HUES6 (cell line): Measurements from ENCODE around the gene SPSB3.
A peak's percentile ranks its signal among the peaks of the same experiment; 100 is the strongest.

Experiments used
- H3K27ac ChIP-seq: 2 replicates; pipeline ENCODE4 v1.7.0; 2013; ENCODE audit warnings: low read depth, mild to moderate bottlenecking, low read length, inconsistent platforms
- H3K27me3 ChIP-seq: 2 replicates; pipeline ENCODE4 v1.6.1; 2013; ENCODE audit warnings: low read length; ENCODE audit not compliant: control insufficient read depth, insufficient read depth
- H3K36me3 ChIP-seq: 2 replicates; pipeline ENCODE4 v1.6.1; 2013; ENCODE audit warnings: low read length; ENCODE audit not compliant: control insufficient read depth, insufficient read depth
- H3K4me1 ChIP-seq: 2 replicates; pipeline ENCODE4 v1.6.1; 2013; ENCODE audit warnings: low read length; ENCODE audit not compliant: control insufficient read depth, insufficient read depth
- H3K4me3 ChIP-seq: 2 replicates; pipeline ENCODE4 v1.5.1; 2013; ENCODE audit warnings: low read depth, low read length
- H3K9ac ChIP-seq: one replicate; pipeline ENCODE4 v1.6.1; 2013; ENCODE audit warnings: mild to moderate bottlenecking, low read length
- H3K9me3 ChIP-seq: 2 replicates; pipeline ENCODE4 v1.6.1; 2013; ENCODE audit warnings: low read depth, low read length; ENCODE audit not compliant: control insufficient read depth, insufficient read depth

SPSB3 gene

GRCh38 chr16:1766231-1766630 is 16.1 kb downstream of the SPSB3 start:
- Histone ChIP-seq H3K27ac (no peak overlapping the region), H3K27me3 (no peaks in the 10 kb centered on the region), H3K4me3 (no peak overlapping the region), H3K36me3 (peaks cover 53% of the 10 kb centered on the region), H3K9me3 (no peaks in the 10 kb centered on the region), H3K4me1 (peaks cover 15% of the 10 kb centered on the region), H3K9ac (no peak overlapping the region)

GRCh38 chr16:1765826-1766225 is 16.5 kb downstream of the SPSB3 start:
- Histone ChIP-seq H3K4me3 (no peak overlapping the region), H3K27ac (no peak overlapping the region), H3K36me3 (peaks cover 56% of the 10 kb centered on the region), H3K9me3 (no peaks in the 10 kb centered on the region), H3K9ac (no peak overlapping the region), H3K4me1 (peaks cover 15% of the 10 kb centered on the region), H3K27me3 (no peaks in the 10 kb centered on the region)

GRCh38 chr16:1764971-1765370 is 17.4 kb downstream of the SPSB3 start:
- H3K27ac ChIP-seq: no peak overlapping the region
- peaks cover 61% of the 10 kb centered on the region for H3K36me3 ChIP-seq

GRCh38 chr16:1763521-1764511 is 18.6 kb downstream of the SPSB3 start:
- H3K9me3 ChIP-seq: no peaks in the 10 kb centered on the region
- H3K27ac ChIP-seq: no peak overlapping the region
- peak overlapping the region; percentile 54 for H3K4me3 ChIP-seq

More at GRCh38 chr16:1764971-1765370, 17.4 kb downstream of the SPSB3 start:
- no peak overlapping the region for H3K9ac ChIP-seq
- H3K4me3 ChIP-seq: no peak overlapping the region
- H3K9me3 ChIP-seq: no peaks in the 10 kb centered on the region
- H3K4me1 ChIP-seq: peaks cover 8% of the 10 kb centered on the region
- H3K27me3 ChIP-seq: no peaks in the 10 kb centered on the region

GRCh38 chr16:1762879-1763520 is 19.4 kb downstream of the SPSB3 start:
- Histone ChIP-seq H3K4me3 (no peak overlapping the region), H3K36me3 (peaks cover 57% of the 10 kb centered on the region)

More at GRCh38 chr16:1763521-1764511, 18.6 kb downstream of the SPSB3 start:
- Histone ChIP-seq H3K9ac (no peak overlapping the region), H3K4me1 (peaks cover 7% of the 10 kb centered on the region), H3K36me3 (peaks cover 63% of the 10 kb centered on the region), H3K27me3 (no peaks in the 10 kb centered on the region)

GRCh38 chr16:1762196-1762878 is 20.0 kb downstream of the SPSB3 start:
- Histone ChIP-seq H3K4me3 (no peak overlapping the region), H3K9ac (no peak overlapping the region), H3K36me3 (peaks cover 50% of the 10 kb centered on the region), H3K27me3 (no peaks in the 10 kb centered on the region), H3K9me3 (no peaks in the 10 kb centered on the region), H3K4me1 (peaks cover 7% of the 10 kb centered on the region), H3K27ac (no peak overlapping the region)

More at GRCh38 chr16:1762879-1763520, 19.4 kb downstream of the SPSB3 start:
- H3K27ac ChIP-seq: no peak overlapping the region
- H3K9me3 ChIP-seq: no peaks in the 10 kb centered on the region
- no peaks in the 10 kb centered on the region for H3K27me3 ChIP-seq
- H3K9ac ChIP-seq: no peak overlapping the region
- peaks cover 7% of the 10 kb centered on the region for H3K4me1 ChIP-seq

GRCh38 chr16:1761751-1762150 is 20.6 kb downstream of the SPSB3 start:
- Histone ChIP-seq H3K9ac (no peak overlapping the region), H3K9me3 (no peaks in the 10 kb centered on the region), H3K36me3 (peaks cover 46% of the 10 kb centered on the region), H3K4me3 (no peak overlapping the region), H3K27ac (no peak overlapping the region), H3K4me1 (peaks cover 7% of the 10 kb centered on the region), H3K27me3 (no peaks in the 10 kb centered on the region)

GRCh38 chr16:1760911-1761310 is 21.5 kb downstream of the SPSB3 start:
- H3K27ac ChIP-seq: no peak overlapping the region
- H3K9ac ChIP-seq: no peak overlapping the region
- H3K36me3 ChIP-seq: peaks cover 39% of the 10 kb centered on the region
- H3K27me3 ChIP-seq: no peaks in the 10 kb centered on the region
- H3K4me1 ChIP-seq: peaks cover 7% of the 10 kb centered on the region
- no peaks in the 10 kb centered on the region for H3K9me3 ChIP-seq
- H3K4me3 ChIP-seq: no peak overlapping the region

GRCh38 chr16:1759511-1759910 is 22.9 kb downstream of the SPSB3 start:
- peaks cover 27% of the 10 kb centered on the region for H3K36me3 ChIP-seq
- peaks cover 7% of the 10 kb centered on the region for H3K4me1 ChIP-seq
- H3K4me3 ChIP-seq: no peak overlapping the region
- H3K27me3 ChIP-seq: no peaks in the 10 kb centered on the region
- H3K9me3 ChIP-seq: no peaks in the 10 kb centered on the region
- no peak overlapping the region for H3K27ac ChIP-seq
- no peak overlapping the region for H3K9ac ChIP-seq

- no peak overlapping the region for H3K27ac ChIP-seq
- peaks cover 2% of the 10 kb centered on the region; the same call in 1 of the 2 replicates for H3K4me1 ChIP-seq
- peaks cover 29% of the 10 kb centered on the region for H3K36me3 ChIP-seq
- H3K27me3 ChIP-seq: no peaks in the 10 kb centered on the region
- H3K9ac ChIP-seq: no peak overlapping the region
- H3K9me3 ChIP-seq: no peaks in the 10 kb centered on the region
- no peak overlapping the region for H3K4me3 ChIP-seq
Measured at GRCh38 chr16:1758923-1759322, 23.4 kb downstream of the SPSB3 start.
